ENCODE data around the gene PARD6A. TPM values are rescaled to one million over a fixed set of nuclear protein-coding genes. Genes with fewer than 3 reads are reported as not detected.
A peak's percentile ranks its signal among the peaks of the same experiment; 100 is the strongest.

Gene PARD6A
- total RNA-seq, 2 experiments from 2014 or later: 9.5 to 11.1 TPM

DNA sequence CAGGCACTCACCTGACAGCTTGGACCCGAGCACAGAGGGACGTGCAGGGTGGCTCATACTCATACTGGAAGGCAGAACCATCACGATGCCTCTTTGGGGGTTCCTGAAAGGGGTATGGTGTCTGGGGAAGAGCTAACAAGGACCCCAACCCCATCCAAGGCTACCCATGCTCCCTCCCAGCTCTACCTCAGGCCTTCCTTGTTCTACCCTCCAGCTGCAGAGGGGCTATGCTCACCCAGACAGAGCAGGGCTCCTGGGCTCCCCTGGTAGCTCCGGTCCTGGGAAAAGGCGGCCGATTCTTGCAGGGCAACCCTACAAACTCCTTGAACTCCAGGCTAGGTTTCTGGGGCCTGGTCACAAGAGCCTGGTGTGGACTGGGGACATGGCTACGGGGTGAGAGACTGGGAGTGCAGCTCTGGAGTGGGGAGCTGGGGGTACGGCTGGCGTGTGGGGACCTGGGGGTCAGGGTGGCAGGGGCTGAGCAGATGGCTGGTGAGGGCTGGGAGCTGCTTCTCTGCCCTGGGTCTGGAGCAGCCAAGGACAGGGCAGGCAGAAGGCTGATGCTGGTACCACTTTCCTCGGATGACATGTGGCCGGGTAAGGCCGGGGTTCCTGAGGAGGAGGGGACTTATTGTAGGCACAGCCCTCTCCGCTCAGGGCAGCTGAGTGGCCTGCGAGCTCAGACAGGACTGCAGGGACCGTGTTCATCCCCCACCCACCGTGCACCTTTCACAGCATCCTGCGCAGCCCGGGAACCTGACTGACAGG lies 2.8 kb upstream of the PARD6A start:
- peaks cover 14% of the 10 kb centered on the region for H3K4me1 Mint-ChIP-seq
- no peak overlapping the region for H3K27ac Mint-ChIP-seq
- H3K27me3 Mint-ChIP-seq: no peaks in the 10 kb centered on the region
- ATAC-seq (ENCODE audit: low read depth) (no peak), DNase-seq (no peak)
- POLR2A ChIA-PET: interaction anchor here (1.3 to 6.1 kb wide), 6 partner anchors 7 to 177 kb away, joined by 3 to 72 read pairs (median 6); partner anchors contain the start of genes ATP6V0D1, CARMIL2 and CTCF
- H3K9me3 Mint-ChIP-seq: no peaks in the 10 kb centered on the region
- peak overlapping the region; percentile 8 for H3K4me3 Mint-ChIP-seq
- H3K36me3 Mint-ChIP-seq: peaks cover 7% of the 10 kb centered on the region

DNA sequence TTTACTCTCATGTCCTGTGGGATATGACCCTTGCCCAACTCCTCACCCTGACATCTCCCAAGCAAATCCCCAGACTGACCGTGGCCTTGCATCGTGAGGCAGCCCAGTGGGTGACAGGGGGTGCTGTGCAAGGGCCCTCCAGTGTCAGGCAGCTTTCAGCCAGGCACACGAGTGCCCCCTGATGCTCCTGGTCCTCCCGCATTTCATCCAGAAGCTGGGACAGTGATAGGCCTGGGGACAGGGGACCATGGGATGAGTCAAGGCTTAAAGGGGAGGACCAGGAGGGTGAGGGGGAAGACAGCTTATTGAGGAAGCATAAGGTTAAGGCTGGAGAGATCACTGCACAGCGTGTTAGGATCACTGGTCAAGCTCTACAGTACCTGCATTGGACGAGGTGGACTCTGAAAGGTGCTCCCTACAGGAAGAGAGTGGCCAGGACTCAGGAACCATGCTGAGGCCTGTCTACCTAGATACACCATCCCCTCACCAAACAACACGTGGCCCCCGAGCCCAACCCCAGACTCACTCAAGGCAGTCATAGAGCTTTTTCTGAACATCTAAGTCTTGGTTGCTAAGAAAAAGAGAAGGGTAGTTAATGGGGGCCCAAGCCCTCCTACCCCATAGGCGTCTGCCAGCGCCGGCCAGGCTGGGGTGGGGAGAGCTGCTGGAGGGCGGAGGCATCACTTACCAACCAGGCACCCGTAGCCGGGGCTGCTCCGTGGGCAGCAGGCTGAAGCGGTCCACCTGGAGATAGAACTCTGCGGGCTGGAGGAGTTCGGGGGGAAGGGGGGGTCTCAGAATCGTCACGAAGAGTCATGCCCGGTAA lies 1.7 kb upstream of the PARD6A start:
- Mint-ChIP-seq H3K9me3 (no peaks in the 10 kb centered on the region), H3K27me3 (no peaks in the 10 kb centered on the region), H3K4me1 (peaks cover 14% of the 10 kb centered on the region), H3K4me3 (peak overlapping the region; percentile 92), H3K27ac (peak overlapping the region; percentile 76), H3K36me3 (peaks cover 5% of the 10 kb centered on the region)
- ATAC-seq (ENCODE audit: low read depth): no peak
- DNase-seq: no peak
- POLR2A ChIA-PET: interaction anchor here (0.6 to 6.1 kb wide), 12 partner anchors 8 to 471 kb away, joined by 3 to 72 read pairs (median 4); partner anchors contain the start of genes ATP6V0D1, CARMIL2, CTCF and GFOD2

DNA sequence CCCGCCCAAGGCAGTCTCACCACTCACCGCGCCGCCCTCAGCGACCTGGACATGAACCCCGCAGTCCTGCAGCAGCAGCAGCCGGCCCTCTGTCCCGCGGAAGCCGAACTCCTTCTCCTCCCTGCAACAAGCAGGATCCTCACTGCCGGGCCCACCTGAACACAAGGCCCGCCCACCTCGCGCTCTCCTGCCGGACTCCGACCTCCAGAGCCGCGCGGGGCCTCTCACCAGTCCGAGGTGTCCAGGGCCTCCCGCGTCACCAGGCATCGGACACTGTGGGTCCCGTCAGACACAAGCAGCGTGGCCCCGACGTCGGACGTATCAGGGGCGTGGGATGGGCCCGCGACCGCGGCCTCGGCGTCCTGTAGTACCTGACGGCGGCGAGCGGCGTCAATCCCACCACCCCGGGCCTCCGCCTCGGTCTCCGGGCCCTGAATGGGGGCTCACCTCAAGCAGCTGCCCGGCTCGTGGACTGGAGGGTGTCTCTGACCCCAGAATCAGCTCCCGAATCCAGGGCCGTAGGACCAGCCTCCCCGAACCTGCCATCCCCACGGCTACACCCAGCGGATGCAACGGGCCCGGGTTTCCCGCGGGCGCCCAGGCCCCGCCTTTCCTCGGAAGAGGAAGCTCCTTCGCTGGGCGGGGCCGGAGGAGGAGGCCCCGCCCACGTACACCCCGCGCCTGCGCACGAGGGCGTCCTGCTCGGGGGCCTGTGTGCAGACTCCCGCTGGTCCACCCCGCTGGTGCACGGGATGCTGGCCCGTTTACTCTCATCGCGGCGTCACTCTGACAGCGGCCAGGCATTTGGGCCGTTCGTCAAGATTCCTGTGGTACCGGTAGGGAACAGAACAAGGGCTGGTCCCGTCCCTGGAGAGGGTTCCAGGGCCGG lies 841 bp upstream of the PARD6A start, which contains the start of gene ACD:
Gene ACD, minus strand, starts transcription at position 586 of the 889 bp plus-strand sequence. Its CDS starts 40 bp downstream, at position 546.
- Mint-ChIP-seq H3K27ac (peak within 1 kb of the TSS; percentile 95), H3K27me3 (no peaks in the 10 kb centered on the region), H3K4me1 (peaks cover 14% of the 10 kb centered on the region), H3K36me3 (peaks cover 5% of the 10 kb centered on the region), H3K4me3 (peak within 1 kb of the TSS; percentile 95), H3K9me3 (no peaks in the 10 kb centered on the region)
- DNase-seq (peak; percentile 99), ATAC-seq (ENCODE audit: low read depth) (peak; percentile 62)
- POLR2A ChIA-PET: interaction anchor here (0.5 to 6.1 kb wide), 22 partner anchors 8 to 276 kb away, joined by 3 to 72 read pairs (median 6); partner anchors contain the start of genes ATP6V0D1, CARMIL2, CTCF and GFOD2

DNA sequence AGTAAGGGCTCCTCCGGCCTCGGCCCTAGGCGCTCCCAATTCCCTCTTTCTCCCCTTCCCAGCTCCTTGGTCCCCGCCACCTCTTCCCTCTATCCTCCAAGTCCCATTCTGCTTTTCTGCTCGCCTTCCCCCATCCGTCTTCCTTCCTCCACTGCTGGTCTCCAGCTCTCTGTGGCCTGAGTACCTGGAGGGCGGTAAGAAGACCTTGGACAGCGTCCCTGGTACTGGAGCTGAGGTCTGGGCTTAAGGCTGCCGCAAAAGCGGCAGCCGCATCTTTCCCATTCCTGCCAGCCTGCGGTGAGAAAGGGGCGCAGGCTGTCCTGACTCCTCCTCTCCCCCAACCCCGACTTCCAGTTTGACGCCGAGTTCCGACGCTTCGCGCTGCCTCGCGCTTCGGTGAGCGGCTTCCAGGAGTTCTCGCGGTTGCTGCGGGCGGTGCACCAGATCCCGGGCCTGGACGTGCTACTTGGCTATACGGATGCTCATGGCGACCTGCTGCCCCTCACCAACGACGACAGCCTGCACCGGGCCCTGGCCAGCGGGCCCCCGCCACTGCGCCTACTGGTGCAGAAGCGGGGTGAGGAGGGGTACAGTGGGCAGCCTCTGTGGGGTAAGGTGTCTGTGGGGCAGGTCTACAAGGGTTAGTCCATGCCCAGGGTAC lies 471 bp downstream of the PARD6A start:
- Mint-ChIP-seq H3K27me3 (no peaks in the 10 kb centered on the region), H3K36me3 (no peaks in the 10 kb centered on the region), H3K4me1 (peaks cover 13% of the 10 kb centered on the region), H3K4me3 (peak overlapping the region; percentile 95), H3K27ac (peak overlapping the region; percentile 90), H3K9me3 (no peaks in the 10 kb centered on the region)
- ATAC-seq (ENCODE audit: low read depth) (no peak), DNase-seq (no peak)
- POLR2A ChIA-PET: interaction anchor here (1.4 to 6.1 kb wide), 4 partner anchors 15 to 145 kb away, joined by 9 to 72 read pairs (median 24); partner anchors contain the start of genes CARMIL2, CTCF, RANBP10 and TSNAXIP1

DNA sequence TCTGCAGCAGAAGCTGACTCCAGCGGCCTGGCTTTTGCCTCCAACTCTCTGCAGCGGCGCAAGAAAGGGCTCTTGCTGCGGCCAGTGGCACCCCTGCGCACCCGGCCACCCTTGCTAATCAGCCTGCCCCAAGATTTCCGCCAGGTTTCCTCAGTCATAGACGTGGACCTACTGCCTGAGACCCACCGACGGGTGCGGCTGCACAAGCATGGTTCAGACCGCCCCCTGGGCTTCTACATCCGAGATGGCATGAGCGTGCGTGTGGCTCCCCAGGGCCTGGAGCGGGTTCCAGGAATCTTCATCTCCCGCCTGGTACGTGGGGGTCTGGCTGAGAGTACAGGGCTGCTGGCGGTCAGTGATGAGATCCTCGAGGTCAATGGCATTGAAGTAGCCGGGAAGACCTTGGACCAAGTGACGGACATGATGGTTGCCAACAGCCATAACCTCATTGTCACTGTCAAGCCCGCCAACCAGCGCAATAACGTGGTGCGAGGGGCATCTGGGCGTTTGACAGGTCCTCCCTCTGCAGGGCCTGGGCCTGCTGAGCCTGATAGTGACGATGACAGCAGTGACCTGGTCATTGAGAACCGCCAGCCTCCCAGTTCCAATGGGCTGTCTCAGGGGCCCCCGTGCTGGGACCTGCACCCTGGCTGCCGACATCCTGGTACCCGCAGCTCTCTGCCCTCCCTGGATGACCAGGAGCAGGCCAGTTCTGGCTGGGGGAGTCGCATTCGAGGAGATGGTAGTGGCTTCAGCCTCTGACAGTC lies 1.3 kb downstream of the PARD6A start:
- no peak overlapping the region for H3K27ac Mint-ChIP-seq
- no peak for ATAC-seq (ENCODE audit: low read depth)
- no peaks in the 10 kb centered on the region for H3K27me3 Mint-ChIP-seq
- no peaks in the 10 kb centered on the region for H3K9me3 Mint-ChIP-seq
- H3K4me1 Mint-ChIP-seq: peaks cover 15% of the 10 kb centered on the region
- POLR2A ChIA-PET: interaction anchor here (0.6 to 2.2 kb wide), 2 partner anchors 100 to 128 kb away, joined by 4 to 38 read pairs; partner anchors contain the start of gene CTCF
- H3K36me3 Mint-ChIP-seq: no peaks in the 10 kb centered on the region
- peak overlapping the region; percentile 95 for H3K4me3 Mint-ChIP-seq
- no peak for DNase-seq

DNA sequence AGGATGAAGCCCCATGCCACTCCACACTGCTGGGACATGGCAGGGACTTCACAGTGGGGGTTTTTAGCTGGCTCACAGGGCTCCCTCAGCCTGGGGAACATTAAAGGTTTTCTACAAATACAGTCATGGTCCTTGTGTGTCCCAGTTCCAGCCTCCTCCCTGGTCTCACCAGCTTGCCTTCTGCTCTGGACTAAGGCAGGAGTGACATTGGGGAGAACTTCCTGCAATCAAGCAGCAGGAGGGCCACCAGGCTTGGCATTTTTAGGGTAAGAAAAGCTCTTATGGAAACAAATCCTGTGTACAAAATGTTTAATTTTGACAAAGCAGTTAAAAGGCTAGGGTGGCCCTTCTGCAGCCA lies 1.9 kb downstream of the PARD6A start:
- Mint-ChIP-seq H3K4me1 (peaks cover 17% of the 10 kb centered on the region), H3K9me3 (no peaks in the 10 kb centered on the region), H3K27me3 (no peaks in the 10 kb centered on the region), H3K27ac (no peak overlapping the region), H3K4me3 (no peak overlapping the region), H3K36me3 (no peaks in the 10 kb centered on the region)
- ATAC-seq (ENCODE audit: low read depth) (no peak), DNase-seq (no peak)
- POLR2A ChIA-PET: no interaction called here

DNA sequence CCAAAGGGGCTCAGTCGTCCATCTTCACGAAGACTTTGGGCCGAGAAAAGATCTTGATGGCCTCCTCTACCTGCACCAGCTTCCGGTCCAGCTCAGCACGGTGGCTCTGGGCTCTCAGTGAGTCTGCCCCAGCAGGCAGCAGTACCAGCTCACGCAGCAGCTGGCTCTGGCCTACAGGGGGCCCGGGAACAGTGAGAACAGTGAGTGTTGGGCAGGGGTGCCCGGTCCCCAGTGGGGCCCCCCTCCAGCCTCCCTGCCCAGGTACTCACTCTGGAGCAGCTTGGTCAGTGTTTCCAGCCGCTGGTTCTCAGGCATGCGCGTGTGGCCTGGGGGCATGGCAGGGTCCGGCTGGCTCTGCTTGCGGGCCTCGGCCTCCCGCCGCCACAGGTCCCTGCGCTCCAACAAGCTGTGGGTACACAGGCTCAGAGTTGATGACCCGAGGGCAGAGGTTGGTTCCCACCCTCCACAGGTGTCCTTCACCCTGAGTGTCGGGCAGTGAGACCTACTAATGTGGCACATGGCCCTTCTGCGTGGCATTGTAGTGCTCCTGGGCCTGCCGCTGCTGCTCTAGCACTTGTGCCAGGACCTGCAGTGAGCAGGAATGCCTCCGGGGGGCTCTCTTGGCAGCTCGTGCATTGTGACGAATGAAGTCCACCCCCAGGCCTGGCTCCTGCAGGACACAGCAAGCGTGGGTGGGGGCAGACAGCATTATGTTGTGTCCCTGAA lies 2.6 kb downstream of the PARD6A start:
- no peaks in the 10 kb centered on the region for H3K27me3 Mint-ChIP-seq
- H3K27ac Mint-ChIP-seq: no peak overlapping the region
- ATAC-seq (ENCODE audit: low read depth) (no peak), DNase-seq (no peak)
- H3K4me1 Mint-ChIP-seq: peaks cover 19% of the 10 kb centered on the region
- no peaks in the 10 kb centered on the region for H3K36me3 Mint-ChIP-seq
- POLR2A ChIA-PET: interaction anchor here (0.9 to 1.4 kb wide), 5 partner anchors 16 to 126 kb away, joined by 3 to 7 read pairs (median 3); partner anchors contain the start of genes CARMIL2 and CTCF
- no peak overlapping the region for H3K4me3 Mint-ChIP-seq
- H3K9me3 Mint-ChIP-seq: no peaks in the 10 kb centered on the region

DNA sequence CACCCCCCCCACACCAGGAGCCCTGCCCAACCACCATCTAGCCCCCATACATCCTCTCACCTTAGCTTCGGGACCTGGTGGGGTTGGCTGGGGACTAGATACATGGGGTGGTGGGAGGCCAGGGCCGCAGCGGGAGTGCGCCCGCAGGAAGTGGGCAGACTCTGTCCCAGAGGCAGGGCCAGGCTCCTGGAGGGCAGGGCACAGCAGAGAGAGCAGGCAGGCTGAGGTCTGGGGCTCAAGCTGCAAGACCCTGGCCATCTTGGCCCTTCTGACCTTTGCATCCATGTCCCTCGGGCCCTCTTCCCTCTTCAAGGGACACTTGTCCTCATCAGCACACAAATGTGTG lies 3.1 kb downstream of the PARD6A start:
- POLR2A ChIA-PET: interaction anchor here (0.9 to 1.4 kb wide), 6 partner anchors 17 to 126 kb away, joined by 3 to 7 read pairs (median 3); partner anchors contain the start of genes CARMIL2, CTCF and GFOD2
- Mint-ChIP-seq H3K4me1 (peaks cover 16% of the 10 kb centered on the region), H3K27ac (no peak overlapping the region), H3K4me3 (no peak overlapping the region), H3K36me3 (no peaks in the 10 kb centered on the region), H3K27me3 (no peaks in the 10 kb centered on the region), H3K9me3 (no peaks in the 10 kb centered on the region)
- DNase-seq: no peak
- no peak for ATAC-seq (ENCODE audit: low read depth)

DNA sequence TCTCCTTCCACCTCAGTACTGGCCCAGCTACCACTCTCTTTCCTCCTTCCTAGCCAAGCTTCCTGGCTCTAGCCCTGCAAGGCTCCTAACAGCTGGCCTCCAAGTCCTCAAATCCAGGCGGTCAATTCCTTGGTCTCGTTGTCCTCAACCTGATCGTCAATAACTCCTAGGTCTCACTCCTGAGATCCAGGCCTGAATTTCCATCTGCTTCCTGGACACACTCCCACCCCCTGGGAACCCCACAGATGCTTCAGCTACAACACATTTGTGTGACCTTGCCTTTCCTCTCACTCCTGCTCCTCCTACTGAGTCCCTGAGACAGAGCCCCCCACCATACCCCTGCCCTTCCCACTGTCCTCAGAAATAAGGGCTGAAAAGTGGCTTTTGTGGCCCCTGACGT lies 3.5 kb downstream of the PARD6A start:
- ATAC-seq (ENCODE audit: low read depth): no peak
- H3K36me3 Mint-ChIP-seq: no peaks in the 10 kb centered on the region
- H3K27ac Mint-ChIP-seq: peak overlapping the region; percentile 64
- peaks cover 12% of the 10 kb centered on the region for H3K4me1 Mint-ChIP-seq
- H3K9me3 Mint-ChIP-seq: no peaks in the 10 kb centered on the region
- H3K4me3 Mint-ChIP-seq: peak overlapping the region; percentile 11
- no peaks in the 10 kb centered on the region for H3K27me3 Mint-ChIP-seq
- POLR2A ChIA-PET: interaction anchor here (0.6 to 1.4 kb wide), 6 partner anchors 17 to 127 kb away, joined by 3 to 7 read pairs (median 3); partner anchors contain the start of genes CARMIL2, CTCF and GFOD2
- DNase-seq: no peak

DNA sequence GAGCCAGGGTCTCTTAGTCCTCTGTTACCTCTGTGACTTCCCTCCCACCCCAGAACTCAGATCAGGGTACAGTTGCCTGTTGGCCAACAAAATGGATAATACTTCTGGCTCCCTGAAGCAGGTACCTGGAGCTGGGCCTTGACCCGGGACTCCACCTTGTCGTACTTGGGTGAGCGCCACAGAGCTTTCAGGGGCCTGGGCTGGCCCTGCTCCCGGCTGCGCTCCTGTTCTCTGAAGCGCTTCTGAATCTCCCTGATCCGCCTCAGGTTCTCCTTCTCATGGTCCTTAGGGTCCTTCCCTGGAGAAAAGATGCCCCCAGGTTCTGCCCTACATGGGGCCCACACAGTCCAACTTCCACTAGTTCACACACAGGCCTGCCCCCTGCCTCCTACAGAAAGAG lies 4.1 kb downstream of the PARD6A start:
- Mint-ChIP-seq H3K36me3 (no peaks in the 10 kb centered on the region), H3K9me3 (no peaks in the 10 kb centered on the region), H3K27me3 (no peaks in the 10 kb centered on the region), H3K27ac (no peak overlapping the region), H3K4me1 (peaks cover 11% of the 10 kb centered on the region), H3K4me3 (no peak overlapping the region)
- ATAC-seq (ENCODE audit: low read depth) (no peak), DNase-seq (no peak)
- POLR2A ChIA-PET: interaction anchor here (0.6 to 3.2 kb wide), 3 partner anchors 27 to 103 kb away, joined by 3 to 20 read pairs (median 4); partner anchors contain the start of genes CTCF and GFOD2

DNA sequence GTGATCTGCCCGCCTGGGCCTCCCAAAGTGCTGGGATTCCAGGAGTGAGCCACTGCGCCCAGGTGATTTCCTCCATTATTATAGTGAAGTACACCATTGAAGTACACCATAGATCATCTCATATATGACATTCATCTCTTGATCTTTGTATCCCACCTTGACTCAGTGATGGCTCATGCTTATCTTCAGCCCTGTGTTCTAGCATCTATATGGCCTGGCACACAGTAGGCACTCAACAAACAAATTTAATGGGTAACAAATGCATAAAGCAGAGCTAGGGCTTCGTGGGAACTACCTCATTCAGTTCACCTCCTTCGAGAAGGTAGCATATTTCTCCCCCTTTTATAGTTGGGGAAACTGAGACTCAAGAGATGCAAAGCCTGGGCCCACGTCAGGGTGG lies 4.8 kb downstream of the PARD6A start:
- Mint-ChIP-seq H3K27ac (no peak overlapping the region), H3K27me3 (no peaks in the 10 kb centered on the region), H3K9me3 (no peaks in the 10 kb centered on the region), H3K36me3 (no peaks in the 10 kb centered on the region), H3K4me3 (peak overlapping the region; percentile 70), H3K4me1 (peaks cover 11% of the 10 kb centered on the region)
- POLR2A ChIA-PET: interaction anchor here (0.6 to 3.4 kb wide), 5 partner anchors 21 to 185 kb away, joined by 3 to 20 read pairs (median 12); partner anchors contain the start of genes ATP6V0D1, CARMIL2, CTCF and GFOD2
- DNase-seq: no peak
- no peak for ATAC-seq (ENCODE audit: low read depth)

Measured in activated naive CD8-positive, alpha-beta T cell treated with anti-CD3 and anti-CD28 coated beads, Interleukin-2, amount 10 ng/mL, durations not matched to agents 7 days and 5 days (primary cell).